ENCODE results near the gene PFDN1.
A peak's percentile ranks its signal among the peaks of the same experiment; 100 is the strongest.
"Not testable (repeated sequence)": the region's sequence is repeated elsewhere in the genome, so short reads cannot be mapped to it uniquely, and the experiment has no call there.

PFDN1 gene, protein sequence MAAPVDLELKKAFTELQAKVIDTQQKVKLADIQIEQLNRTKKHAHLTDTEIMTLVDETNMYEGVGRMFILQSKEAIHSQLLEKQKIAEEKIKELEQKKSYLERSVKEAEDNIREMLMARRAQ

DNA sequence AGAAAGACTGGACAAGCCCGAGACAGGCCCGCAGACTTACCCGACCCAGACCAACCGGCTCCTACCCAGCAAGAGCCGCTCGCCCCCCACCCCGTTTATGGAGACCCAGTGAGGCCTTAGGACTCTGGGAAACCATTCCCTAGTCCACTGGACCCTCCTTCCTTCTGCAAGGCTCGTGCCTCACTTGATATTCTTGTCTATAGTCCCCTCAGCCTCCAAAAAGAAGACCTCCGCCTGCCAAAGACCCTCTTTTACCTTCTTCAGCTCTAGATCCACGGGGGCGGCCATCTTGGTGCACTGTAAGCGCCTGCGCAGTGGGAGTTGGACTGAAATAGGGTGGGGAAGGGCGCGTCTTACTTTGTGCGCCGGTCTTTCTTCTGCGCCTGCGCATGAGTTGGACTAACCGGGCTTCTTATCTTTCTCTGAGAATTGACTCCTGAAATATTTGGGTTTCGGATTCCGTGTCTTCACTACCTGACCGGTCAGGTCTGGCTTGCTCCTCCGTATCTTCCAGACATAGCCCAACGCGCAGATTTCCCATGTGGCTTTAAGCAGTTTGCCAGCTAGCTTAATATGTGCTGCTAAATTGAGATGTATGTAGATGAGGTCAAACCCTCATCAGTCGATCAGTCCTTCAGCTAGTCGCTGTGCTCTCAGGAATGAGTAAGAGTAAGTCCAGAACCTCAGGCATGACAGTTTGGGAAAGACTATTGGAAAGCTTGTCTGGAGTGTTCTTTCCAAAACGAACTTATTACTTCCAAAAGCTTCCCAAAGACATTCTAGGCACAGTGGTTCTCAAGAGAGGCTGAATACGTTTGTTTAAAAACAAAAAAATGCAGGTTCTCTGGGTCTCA is at the start of gene PFDN1:
PFDN1 (minus strand) TSS at position 316 of the 854 bp plus-strand sequence; CDS start at position 288, 28 bp downstream.
- peak; percentile 99 for DNase-seq

DNA sequence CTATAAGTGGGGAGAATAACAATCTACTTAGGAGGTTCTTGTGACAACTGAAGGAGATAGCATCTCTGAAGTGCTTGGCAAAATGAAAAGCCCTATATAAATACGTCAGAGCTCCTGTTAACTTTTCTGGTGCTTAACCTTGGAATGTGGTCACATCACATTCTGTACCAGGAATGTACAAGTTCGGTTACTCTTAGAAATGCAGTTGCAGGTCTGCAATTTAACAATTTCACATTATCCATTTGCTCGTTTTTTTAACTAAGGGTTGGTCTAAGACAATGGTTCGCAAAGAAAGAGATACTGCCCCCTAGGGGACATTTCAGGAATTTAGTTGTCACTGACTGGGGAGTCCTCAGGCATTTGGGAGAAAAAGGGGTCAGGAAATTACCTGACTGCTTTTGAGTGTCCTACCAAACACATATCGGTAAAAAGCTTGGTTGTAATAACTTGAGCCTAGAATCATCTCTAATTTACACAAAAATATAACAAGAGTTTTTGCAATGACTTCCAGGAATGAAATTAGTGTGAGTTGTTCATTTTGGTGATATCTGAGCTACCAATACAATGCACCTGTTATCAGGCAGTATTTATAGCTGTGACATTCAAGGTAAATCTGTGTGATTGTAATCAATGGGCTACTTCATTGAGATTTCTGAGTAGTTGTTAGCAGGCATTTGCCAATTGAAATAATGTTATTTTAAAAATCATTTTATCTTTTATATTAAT is 48.9 kb upstream of the PFDN1 start:
- peak; percentile 88 for DNase-seq

DNA sequence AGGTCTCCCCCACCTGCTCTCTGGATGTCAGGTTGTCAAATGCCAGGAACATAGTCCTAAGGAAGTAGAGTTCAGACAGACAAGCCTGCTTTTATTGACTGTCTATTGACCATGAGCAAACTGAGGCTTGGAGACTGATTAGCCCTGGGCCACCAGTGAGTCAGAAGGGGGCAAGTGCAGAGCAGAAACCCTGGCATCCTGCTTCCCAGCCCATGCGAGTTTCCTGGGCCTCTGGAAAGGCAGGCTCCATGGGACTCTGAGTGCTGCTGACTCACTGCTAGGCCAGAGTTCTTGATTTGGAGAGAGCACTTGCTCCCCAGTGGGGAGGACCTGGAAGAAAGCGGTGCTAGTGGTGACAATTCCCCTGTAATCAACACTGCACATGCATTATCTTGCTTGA is 46.3 kb upstream of the PFDN1 start:
- no peak for DNase-seq

DNA sequence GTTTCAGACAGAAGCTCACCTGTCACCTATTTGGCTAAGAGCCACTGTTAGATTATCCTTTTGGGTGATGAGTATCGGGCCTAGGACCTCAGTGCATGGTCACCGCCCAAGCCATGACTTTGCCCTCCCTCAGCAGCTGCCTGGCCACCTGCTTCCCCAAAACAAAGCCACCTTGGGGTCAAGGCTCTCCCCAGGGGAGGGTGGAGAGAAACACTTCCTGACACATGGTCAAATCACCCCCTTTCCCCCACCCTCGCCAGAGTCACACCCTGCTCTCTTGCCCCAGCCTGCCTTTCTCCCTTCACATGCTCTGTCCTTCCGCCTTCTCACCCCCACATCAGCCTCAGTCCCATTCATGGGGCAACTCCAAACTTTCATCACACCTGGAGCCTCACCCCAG is 45.2 kb upstream of the PFDN1 start:
- DNase-seq = no peak

DNA sequence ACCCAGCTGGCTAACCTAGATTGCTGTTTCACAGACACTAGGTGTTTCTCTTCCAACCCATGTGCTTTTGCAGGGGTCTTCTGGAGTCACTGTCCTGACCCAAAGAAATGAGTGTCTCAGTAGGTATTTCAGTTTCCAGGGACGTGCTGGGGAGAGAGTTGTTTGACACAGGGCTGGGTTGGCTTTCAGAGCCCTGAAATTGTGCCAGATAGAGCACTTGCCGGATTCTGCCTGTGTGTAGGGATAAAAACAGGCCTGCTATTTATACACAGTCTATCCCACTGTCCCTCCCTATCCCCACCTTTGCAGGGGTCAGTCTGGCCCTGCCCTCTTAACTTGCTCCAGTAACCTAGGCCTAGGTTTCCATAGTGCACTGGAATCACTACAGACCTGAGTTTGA is 44.5 kb upstream of the PFDN1 start:
- no peak for DNase-seq

DNA sequence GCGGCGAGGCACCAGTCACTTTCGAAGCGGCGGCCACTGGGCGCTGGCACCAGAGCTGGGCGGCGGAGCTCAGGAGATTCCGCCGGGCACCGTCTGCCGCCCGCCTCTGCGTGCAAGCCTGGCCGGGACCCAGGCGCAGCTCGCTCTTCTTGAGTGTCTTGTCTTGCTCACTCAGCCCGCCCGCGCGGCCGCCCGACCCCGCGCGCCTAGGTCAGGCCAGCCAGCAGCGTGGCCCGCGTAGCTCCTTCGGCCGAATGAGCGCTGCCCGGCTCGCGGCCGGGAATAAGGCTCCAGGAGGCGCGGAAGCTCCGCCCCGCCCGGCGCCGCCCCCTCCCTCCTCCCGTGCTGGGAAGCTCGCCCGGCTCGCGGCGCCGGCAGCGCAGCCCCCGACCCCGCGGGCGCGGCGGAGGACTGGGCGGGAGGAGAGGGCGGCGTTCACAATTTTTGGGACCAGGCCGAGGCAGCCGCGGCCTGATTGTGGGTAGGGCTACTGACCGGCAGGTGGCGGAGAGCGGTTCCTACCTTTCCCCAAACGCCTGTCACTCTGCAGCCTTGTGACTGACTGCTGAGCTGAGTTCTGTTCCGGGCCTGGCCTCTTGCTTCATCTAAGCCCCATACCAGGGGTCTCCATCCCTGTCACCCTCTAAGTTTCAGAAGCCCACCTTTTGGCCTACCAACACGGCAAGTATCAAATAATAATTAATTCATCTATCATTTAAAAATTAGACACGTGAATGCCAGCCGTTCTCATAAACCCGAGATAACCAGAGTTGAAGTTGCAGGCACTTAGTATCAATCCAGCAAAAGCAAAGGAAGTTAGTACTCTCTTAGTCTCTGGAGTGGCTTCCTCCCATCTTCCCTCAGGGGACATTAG is 43.7 kb upstream of the PFDN1 start, which contains the start of gene HBEGF:
HBEGF (minus strand) TSS at position 256 of the 874 bp plus-strand sequence. CDS start 275 bp downstream, outside the sequence.
- DNase-seq = peak; percentile 75

DNA sequence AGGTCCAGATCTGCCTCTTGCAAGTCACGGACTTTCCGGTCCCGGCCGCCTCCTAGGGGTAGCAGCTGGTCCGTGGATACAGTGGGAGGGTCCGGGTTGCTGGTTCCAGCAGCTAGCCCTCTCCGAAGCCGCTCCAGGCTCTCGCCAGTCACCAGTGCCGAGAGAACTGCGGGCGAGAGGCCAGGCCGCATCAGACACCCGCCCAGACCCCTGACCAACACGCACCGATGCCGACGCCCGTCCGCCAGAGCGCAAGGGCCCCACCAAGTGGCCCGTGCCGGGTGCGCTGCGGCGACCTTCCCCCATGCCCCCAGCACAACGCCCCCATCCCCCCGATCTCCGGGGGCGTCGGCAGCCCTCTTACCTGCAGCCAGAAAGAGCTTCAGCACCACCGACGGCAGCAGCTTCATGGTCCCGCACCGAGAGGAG is 43.0 kb upstream of the PFDN1 start:
- peak; percentile 55 for DNase-seq

DNA sequence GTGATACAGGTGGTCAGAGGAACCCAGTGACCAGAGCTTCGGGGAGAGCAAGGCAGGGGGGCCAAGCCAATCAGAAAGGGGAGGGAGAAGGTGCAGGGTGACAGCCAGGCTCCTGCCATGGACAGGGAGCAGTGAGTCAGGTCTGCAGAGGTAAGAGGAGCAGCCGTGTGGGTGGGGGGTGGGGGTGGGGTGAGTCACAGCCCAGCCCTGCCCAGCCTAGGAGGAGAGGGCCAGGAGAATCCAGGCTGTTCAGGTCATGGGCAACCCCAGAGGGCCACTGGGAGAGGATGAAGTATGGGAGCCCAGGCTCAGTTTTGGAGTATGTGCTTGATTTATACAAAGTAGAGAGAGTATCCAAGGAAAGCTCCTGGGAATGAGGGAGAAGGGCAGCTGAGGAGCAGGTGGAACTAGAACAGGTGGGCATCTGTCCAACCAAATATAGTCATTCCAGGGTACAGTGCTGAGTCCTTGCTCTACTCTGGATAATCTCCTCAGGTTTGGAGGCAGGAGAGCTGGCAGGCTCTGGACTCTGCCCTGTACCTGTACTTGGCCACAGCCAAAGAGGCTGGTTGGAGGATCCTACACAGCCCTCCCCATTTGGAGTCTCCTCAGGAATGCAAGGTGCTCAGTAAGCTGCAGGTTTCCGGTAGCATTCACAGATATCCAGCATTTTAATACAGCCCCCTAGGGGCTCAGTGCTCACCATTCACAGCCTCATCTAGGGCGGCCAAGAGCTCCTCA is 42.0 kb upstream of the PFDN1 start:
- no peak for DNase-seq

DNA sequence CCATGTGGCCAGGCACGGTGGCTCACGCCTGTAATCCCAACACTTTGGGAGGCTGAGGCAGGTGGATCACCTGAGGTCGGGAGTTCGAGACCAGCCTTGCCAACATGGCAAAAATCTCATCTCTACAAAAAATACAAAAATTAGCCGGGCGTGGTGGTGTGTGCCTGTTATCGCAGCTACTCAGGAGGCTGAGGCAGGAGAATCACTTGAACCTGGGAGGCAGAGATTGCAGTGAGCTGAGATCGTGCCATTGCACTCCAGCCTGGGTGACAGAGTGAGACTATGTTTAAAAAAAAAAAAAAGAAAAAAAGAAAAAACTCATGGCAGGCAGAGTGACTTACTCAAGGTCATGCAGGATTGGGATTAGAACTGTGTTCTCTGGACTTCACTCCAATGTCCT is 40.9 kb upstream of the PFDN1 start:
- DNase-seq = not testable (repeated sequence)

DNA sequence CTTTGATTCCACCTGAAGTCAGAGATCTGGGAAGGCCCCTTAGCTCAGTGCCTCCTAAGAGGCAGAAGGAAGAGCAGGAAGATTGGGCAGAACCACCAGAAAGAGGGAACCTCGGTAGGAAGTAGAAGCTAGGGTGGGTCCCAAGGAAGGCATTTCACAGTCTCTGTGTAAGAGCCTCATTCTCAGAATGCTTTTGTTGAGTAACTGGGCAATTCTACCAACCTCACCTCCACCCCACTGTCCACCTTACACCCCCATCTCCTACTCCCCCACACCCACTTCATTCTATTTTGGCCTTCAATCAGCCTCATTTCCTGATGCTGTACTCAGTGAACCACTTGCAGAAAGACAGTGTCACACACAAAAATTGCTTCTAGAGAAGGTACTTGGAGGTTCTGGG is 40.0 kb upstream of the PFDN1 start:
- peak; percentile 17 for DNase-seq

DNA sequence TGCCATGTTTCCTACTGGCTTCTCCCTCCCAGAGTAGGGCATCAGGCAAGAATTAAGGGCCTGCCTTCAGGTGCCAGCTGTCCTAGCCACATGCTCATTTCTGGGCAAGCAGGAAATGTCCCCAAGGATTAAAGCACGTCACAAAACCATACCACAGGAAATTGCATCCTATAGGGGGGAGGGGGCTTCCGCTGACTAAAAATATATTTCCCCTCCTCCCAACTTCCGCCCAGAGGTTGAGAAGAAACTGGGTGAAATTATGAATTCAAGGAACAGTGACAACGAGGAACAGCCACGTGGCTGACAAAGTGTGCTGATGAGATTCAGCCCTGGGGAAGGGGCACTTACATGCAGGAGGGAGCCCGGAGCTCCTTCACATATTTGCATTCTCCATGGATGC is 39.4 kb upstream of the PFDN1 start:
- DNase-seq = peak; percentile 80

DNA sequence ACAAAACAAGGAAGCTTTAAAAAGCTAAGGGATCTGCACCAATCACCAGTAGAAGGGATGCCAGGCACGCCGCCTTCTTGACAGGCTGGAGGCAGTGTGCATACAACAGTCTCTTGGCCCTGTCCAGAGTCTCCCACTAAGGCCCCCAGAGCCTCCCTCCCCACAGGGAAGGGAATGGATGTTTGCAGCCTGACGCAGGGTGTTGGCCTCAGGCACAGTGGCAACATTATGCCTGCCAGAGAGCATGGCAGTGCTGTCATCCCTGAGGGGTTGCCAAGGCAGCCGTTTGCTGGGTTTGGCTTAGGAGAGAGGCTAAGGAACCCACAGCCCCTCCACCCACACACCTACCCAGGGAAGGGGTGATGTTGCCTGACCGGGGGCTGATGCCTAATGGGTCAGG is 38.7 kb upstream of the PFDN1 start:
- DNase-seq = no peak

DNA sequence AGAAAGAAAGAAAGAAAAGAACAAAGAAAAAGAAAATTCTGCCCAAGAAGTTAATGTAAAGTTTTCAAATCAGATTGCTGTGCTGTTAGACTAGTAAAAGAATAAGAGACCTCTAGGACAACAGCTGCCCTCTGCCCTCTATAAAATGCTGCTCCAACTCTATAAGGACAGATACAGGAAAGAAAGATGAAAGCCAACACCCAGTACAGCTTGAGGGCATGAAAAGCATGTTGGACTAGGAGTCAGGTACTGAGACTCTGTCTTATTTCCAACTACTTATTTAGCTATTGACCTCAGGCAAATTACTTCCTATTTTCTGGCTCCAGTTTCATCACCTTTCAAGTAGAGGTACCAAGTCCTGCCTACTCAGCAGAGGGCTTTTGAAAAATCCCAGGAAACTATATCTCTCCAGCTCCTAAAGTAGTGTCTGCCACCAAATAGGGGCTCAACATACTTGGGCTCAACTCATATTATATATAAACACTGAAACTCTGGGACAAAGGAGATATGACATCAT is 37.8 kb upstream of the PFDN1 start:
- DNase-seq = no peak

DNA sequence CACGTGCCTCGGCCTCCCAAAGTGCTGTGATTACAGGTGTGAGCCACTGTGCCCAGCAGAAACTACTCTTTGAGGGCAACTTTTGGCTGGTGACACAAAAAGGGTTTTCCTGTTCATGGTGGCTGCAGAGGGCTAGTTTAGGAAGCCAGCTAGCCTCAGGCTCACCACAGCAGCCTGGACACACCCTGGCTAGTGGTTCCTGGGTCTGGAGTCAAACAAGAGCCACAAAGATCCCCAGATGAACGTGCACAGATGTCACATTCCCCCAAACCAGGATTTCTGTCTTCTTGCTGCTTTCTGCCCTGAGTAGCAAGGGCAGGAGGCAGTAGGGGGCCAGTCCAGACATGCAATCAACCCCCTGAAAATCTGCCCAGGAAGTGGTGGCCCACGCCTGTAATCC is 36.7 kb upstream of the PFDN1 start:
- peak; percentile 23 for DNase-seq

DNA sequence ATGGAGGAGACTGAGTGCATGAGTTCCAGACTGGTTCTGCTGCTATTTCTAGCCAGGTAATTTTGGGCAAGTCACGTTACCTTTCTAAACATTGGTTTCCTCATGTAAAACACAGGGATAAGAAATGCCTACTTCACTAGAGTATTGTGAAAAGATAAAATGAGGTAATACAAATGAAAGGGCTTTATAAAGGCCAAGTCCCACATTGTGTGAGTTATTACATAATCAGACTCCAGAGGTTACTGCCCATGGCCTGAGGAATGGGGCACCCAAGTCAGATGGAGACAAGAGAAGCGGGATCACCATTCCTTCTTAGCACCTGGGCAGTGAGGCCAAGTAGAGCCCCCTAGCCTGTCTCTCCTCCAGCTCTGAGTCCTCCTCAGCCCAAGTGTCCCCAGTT is 36.0 kb upstream of the PFDN1 start:
- DNase-seq = no peak

DNA sequence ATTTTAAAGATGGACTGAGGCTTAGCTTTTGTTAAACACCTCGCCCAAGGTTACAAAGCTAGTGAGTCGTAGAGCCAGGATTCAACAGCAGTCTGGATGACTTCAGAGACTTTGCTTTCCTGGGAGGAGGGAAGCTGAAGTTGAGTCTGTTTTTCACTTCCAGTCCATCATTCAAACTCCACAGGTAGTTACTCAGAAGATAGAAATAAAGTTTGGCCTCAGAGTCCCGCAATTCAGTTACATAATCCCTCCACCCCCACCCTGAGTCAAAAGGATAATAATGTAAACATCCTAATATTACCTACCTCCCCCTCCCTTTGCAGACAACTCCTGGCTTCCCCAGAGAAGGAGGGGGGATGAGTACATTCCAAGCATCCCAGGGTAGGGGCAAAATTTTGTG is 35.4 kb upstream of the PFDN1 start:
- DNase-seq = no peak

DNA sequence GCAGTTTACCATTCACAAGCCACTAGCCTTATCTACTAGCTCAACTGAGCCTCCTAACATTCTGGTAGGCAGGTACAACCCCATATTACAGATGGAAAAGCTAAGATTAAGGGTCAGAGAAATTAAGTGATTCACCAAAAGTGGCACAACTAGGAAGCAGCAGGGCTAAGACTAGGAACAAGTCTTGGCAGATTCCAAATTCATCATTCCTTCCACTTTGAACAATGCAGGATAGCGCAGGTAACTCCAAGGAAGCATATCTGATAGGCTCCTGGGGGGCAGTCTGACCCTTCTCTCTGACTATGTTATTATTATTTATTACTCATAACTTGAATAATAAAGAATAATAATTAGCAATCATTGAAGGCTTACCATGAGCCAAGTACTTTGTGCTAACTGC is 35.0 kb upstream of the PFDN1 start:
- DNase-seq = no peak

DNA sequence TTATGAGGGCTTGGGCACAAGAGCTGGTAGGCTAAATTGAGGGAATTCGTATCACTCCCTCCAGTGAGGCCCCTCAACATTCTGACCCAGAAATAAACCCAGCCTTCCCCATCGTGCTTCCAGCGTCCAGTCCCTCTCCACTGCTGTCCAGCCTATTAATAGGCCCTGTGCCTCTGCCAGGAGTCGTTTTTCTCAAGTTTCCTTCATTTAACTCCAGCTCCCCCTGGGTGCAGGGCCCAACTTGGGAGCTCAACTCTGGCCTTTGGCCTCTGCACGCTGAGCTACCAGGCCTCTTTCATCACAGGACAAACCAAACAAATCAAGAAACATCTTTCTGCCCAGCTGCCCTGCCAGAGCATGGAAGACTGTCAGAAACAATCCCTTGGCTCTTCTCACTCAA is 33.5 kb upstream of the PFDN1 start:
- no peak for DNase-seq

DNA sequence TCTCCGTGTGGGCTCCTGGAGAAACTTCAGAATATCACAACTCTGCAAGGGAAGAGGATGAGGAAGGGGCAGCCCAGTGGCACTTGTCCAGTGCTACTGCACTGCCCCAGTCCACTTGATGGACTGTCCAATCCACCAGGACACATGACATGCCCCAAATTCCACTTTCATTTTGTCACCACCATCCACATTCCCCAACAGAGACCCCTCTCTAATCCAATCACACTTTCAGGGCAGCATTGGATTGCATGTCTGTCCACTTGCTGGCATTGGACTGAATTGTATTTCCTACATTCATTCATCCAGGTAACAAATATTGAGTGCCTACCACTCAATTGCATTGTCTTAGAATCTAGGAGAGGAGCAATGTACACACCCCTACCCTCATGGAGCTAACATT is 28.7 kb upstream of the PFDN1 start:
- no peak for DNase-seq

DNA sequence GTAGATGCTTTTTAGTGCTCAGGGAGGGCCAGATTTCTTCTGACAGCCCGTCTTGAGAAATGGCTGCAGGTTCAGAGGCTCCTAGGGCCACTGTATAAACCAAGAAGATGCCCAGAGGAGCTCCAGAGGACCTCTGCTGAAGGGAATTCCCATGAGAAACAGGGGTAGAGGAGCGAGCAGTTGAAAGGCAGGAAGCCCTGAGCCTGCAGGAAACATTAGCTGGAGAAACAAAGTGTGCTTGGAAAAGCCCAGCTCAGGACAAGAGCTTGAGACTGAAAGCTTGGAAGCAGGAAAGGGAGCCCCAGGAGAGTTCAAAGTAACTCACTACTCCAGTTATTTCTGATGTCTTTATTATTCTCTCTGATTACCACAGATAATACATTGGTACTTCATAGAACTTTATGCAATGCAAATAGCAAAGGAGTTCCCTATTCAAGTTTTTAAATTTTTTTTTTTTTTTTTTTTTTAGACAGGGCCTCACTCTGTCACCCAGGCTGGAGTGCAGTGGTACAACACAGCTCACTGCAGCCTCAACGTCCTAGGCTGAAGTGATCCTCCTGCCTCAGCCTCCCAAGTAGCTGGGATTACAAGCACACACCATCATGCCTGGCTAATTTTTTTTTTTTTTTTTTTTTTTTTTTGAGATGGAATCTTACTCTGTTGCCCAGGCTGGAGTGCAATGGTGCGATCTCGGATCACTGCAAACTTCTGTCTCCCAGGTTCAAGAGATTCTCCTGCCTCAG is 27.0 kb upstream of the PFDN1 start:
- DNase-seq = no peak
